NCI-H748 treated with DMSO at 0.1 percent for 48 hours (cell line): ENCODE results near the gene LAMA3.

Source experiments
- DNase-seq: peaks from one replicate; lab custom pipeline; 2025; lab: John Stamatoyannopoulos, UW

LAMA3 gene

GRCh38 chr18:23971097-23971440, 281.8 kb downstream of the LAMA3 start:
- DNase-seq: no peak

- DNase-seq: no peak
Observed at GRCh38 chr18:23971666-23972230, 282.5 kb downstream of the LAMA3 start.

GRCh38 chr18:23972453-23972852, 283.2 kb downstream of the LAMA3 start:
- no peak for DNase-seq

GRCh38 chr18:23977103-23977502, 287.9 kb downstream of the LAMA3 start:
- no peak for DNase-seq

- no peak for DNase-seq
Observed at GRCh38 chr18:23977719-23978483, 288.6 kb downstream of the LAMA3 start.

- DNase-seq: no peak
Observed at GRCh38 chr18:23981369-23981980, 292.2 kb downstream of the LAMA3 start.

- no peak for DNase-seq
Observed at GRCh38 chr18:23982155-23983079, 293.2 kb downstream of the LAMA3 start.

GRCh38 chr18:23983112-23983511, 293.9 kb downstream of the LAMA3 start:
- no peak for DNase-seq

- DNase-seq: no peak
Observed at GRCh38 chr18:23986600-23987359, 297.5 kb downstream of the LAMA3 start.

GRCh38 chr18:23990474-23991410, 301.5 kb downstream of the LAMA3 start:
- no peak for DNase-seq

GRCh38 chr18:23992089-23992940, 303.1 kb downstream of the LAMA3 start:
- DNase-seq: peak; percentile 47

- no peak for DNase-seq
Observed at GRCh38 chr18:23992941-23993280, 303.7 kb downstream of the LAMA3 start.

- peak; percentile 99 for DNase-seq
Observed at GRCh38 chr18:23994361-23994902, 305.2 kb downstream of the LAMA3 start.

GRCh38 chr18:23995180-23995579, 305.9 kb downstream of the LAMA3 start:
- no peak for DNase-seq

- no peak for DNase-seq
Observed at GRCh38 chr18:23998018-23998417, 308.8 kb downstream of the LAMA3 start.

- peak; percentile 99 for DNase-seq
Observed at GRCh38 chr18:23998820-23999219, 309.6 kb downstream of the LAMA3 start.

GRCh38 chr18:24000613-24001490, 311.6 kb downstream of the LAMA3 start:
- DNase-seq: no peak

GRCh38 chr18:24002479-24002878, 313.2 kb downstream of the LAMA3 start:
- DNase-seq: no peak
